HG03139 (cell line): ENCODE data around the gene ANAPC2.
A peak's percentile ranks its signal among the peaks of the same experiment; 100 is the strongest.

ENCODE experiments used
- ATAC-seq: cut with Tn5 transposase; IDR thresholded peaks from one replicate; pipeline ENCODE4 v1.9.1; 2021; ENCODE audit not compliant: unreplicated experiment

The ANAPC2 gene

GRCh38 chr9:137227853-137228505 lies 39.6 kb upstream of the ANAPC2 start:
- ATAC-seq, result no peak

GRCh38 chr9:137227054-137227852 lies 38.9 kb upstream of the ANAPC2 start, which contains the start of gene RNF224:
TSS of gene RNF224 (plus strand) at chr9:137227502. CDS start at chr9:137228336, 834 bp downstream.
- ATAC-seq, result no peak

GRCh38 chr9:137226338-137227053 lies 38.1 kb upstream of the ANAPC2 start:
- ATAC-seq, result no peak

DNA sequence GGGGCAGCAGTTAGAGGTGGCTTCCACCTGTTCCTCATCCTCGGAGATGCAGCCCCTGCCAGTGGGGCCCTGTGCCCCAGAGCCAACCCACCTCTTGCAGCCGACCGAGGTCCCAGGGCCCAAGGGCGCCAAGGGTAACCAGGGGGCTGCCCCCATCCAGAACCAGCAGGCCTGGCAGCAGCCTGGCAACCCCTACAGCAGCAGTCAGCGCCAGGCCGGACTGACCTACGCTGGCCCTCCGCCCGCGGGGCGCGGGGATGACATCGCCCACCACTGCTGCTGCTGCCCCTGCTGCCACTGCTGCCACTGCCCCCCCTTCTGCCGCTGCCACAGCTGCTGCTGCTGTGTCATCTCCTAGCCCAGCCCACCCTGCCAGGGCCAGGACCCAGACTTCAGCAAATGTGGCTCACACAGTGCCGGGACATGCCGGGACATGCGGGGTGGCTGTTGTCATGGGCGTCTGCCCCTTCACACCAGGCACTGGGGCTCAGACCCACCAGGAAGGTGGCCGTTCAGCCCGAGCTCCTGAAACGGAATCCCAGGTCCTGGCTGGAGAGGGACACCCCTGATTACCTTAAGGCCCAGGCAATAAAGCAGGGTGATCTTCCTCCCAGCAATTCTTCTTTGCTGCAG lies 37.5 kb upstream of the ANAPC2 start:
- no peak for ATAC-seq

- ATAC-seq, result no peak
Measured at GRCh38 chr9:137224830-137225694, 36.7 kb upstream of the ANAPC2 start, which contains the start of gene CYSRT1. TSS of gene CYSRT1 (plus strand) at chr9:137225174. CDS start at chr9:137225622, 448 bp downstream.

GRCh38 chr9:137223078-137223970 lies 35.0 kb upstream of the ANAPC2 start:
- ATAC-seq, result peak; percentile 69

GRCh38 chr9:137222190-137223077 lies 34.1 kb upstream of the ANAPC2 start, which contains the start of gene RNF208:
TSS of gene RNF208 (minus strand) at chr9:137222240. CDS start at chr9:137221212, 1,028 bp downstream.
- no peak for ATAC-seq

DNA sequence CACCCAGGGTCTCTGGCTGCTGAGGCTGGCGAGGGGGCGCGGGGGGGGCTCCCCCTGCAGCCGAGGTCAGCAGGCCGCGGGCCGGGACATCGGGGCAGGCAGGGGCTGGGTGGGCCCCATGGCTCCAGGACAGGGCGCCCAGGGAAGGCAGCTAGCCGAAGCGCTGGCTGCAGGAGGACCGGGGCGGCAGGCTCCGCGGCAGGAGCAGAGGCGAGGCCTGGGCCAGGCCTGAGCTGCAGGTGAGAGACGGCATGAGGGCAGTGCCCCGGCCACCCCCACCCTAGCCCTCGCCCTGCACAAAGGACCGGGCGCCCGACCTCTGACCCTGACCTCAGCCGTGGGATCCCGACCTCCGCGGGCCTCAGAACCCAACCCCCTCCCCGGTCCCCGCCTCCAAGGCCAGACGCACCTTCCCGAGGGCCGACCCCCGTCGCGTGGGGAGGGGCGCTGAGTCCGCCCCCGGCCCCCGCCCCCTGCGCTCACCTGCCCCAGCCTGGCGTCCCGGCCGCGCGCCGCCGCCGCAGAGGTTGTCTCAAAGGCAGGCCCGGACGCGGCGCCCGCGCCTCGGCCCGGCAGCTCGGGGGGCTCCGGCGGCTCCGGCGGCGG lies 33.2 kb upstream of the ANAPC2 start:
- ATAC-seq, result no peak

- no peak for ATAC-seq
Measured at GRCh38 chr9:137221095-137221505, 32.7 kb upstream of the ANAPC2 start.

GRCh38 chr9:137220317-137221094 lies 32.1 kb upstream of the ANAPC2 start:
- no peak for ATAC-seq

GRCh38 chr9:137219757-137220316 lies 31.5 kb upstream of the ANAPC2 start:
- no peak for ATAC-seq

DNA sequence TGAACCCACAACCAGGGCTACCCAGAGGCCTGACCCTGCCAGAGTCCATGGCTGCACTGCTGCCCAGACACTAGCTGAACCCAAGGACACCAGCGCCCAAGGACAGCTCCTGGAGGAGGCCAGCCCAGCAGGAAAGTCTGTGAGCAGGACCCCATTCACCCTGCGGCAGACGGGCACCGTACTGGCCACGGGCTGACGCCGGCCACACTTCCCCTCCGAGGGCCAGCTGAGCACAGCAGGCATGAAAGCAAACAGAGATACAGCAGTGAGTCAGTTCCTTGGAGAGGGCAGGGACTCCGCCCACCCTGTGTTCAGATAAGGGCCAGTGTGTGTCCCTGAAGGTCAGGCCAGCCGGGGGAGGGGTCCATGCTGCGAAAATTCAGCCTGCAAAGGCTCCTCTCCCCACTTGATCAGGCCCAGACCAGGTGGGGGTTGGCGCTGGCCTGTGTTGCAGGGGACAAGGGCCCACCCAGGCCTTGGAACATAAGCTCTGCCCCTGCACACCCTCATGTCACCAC lies 30.5 kb upstream of the ANAPC2 start:
- ATAC-seq, result no peak

DNA sequence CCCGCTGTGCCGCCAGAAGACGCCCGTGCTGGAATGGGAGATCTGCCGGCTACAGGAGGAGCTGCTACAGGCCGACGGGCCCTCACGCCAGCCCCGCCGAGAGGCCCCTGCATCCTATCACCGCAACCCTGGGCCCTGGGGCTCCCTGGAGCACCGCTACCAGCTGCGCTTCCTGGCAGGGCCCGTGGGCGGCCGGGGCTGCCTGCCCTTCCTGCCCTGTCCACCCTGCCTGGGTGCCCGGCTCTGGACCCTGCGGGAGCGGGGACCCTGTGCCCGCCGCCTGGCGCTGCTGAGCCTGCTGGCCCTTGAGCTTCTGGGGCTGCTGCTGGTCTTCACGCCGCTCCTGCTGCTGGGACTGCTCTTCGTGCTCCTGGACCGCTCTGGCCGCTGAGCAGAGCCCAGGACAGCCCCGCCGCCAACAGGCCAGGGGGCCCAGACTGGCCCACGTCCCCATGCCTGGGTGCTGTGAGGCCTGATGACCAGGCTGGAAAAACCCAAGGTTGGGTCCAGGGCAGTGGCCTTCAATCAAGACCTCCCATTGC lies 29.9 kb upstream of the ANAPC2 start:
- no peak for ATAC-seq

GRCh38 chr9:137217276-137218211 lies 29.2 kb upstream of the ANAPC2 start:
- ATAC-seq, result no peak
